Loucy (cell line): ENCODE measurements around the gene SUPT7L.

ENCODE experiments used
- H2AFZ ChIP-seq: fragments of 200-600 bp; sonication (generic); 2 replicates; pipeline ENCODE4 v1.6.0; 2016; ENCODE audit warnings: antibody characterized with exemption, mild to moderate bottlenecking, low read length, moderate library complexity
- H3F3A ChIP-seq: fragments of 200-600 bp; 2 replicates; pipeline ENCODE4 v1.6.0; 2016; ENCODE audit warnings: antibody characterized with exemption, low read depth, mild to moderate bottlenecking
- H3K27me3 ChIP-seq: fragments of 200-600 bp; sonication (generic); 2 replicates; pipeline ENCODE4 v1.6.1; 2014; ENCODE audit warnings: low read length, mild to moderate bottlenecking; ENCODE audit not compliant: insufficient read depth, poor library complexity, severe bottlenecking
- H3K36me3 ChIP-seq: fragments of 200-600 bp; sonication (generic); 2 replicates; pipeline ENCODE4 v1.6.1; 2016; ENCODE audit warnings: low read length; ENCODE audit not compliant: insufficient read depth
- H3K4me1 ChIP-seq: fragments of 200-600 bp; sonication (generic); 2 replicates; pipeline ENCODE4 v1.5.1; 2014; ENCODE audit warnings: low read length, mild to moderate bottlenecking; ENCODE audit not compliant: insufficient read depth, poor library complexity, severe bottlenecking
- H3K4me2 ChIP-seq: fragments of 200-600 bp; sonication (generic); 2 replicates; pipeline ENCODE4 v1.6.0; 2014; ENCODE audit warnings: antibody characterized with exemption, low read length, low read depth, mild to moderate bottlenecking; ENCODE audit not compliant: poor library complexity, severe bottlenecking
- H3K4me3 ChIP-seq: fragments of 200-600 bp; sonication (generic); 2 replicates; pipeline ENCODE4 v1.5.1; 2014; ENCODE audit warnings: low read length, mild to moderate bottlenecking, mixed read lengths; ENCODE audit not compliant: poor library complexity, severe bottlenecking
- H3K79me2 ChIP-seq: fragments of 200-600 bp; sonication (generic); 2 replicates; pipeline ENCODE4 v1.6.1; 2014; ENCODE audit warnings: low read length; ENCODE audit not compliant: insufficient read depth
- H3K9ac ChIP-seq: fragments of 200-600 bp; sonication (generic); 2 replicates; pipeline ENCODE4 v1.6.0; 2014; ENCODE audit warnings: mild to moderate bottlenecking, low read depth, low read length, moderate library complexity; ENCODE audit not compliant: poor library complexity, severe bottlenecking
- H3K9me2 ChIP-seq: fragments of 200-600 bp; sonication (generic); replicated peaks from 2 replicates; pipeline ENCODE4 v1.6.1; 2016; ENCODE audit warnings: low read depth, low read length, mixed read lengths
- H3K9me3 ChIP-seq: fragments of 200-600 bp; sonication (generic); 2 replicates; pipeline ENCODE4 v1.6.1; 2014; ENCODE audit warnings: mild to moderate bottlenecking, antibody characterized with exemption, low read length, low read depth; ENCODE audit not compliant: insufficient read depth
- H4K20me1 ChIP-seq: fragments of 200-600 bp; sonication (generic); 2 replicates; pipeline ENCODE4 v1.6.0; 2014; ENCODE audit warnings: antibody characterized with exemption, low read length, mild to moderate bottlenecking; ENCODE audit not compliant: insufficient read depth, poor library complexity, severe bottlenecking
- EZH2phosphoT487 ChIP-seq: fragments of 200-600 bp; IDR thresholded peaks from 2 replicates; pipeline ENCODE4 v1.6.1; 2018; ENCODE audit warnings: antibody characterized with exemption, mild to moderate bottlenecking, moderate library complexity, borderline replicate concordance
- TF ChIP-seq, protein P1 (sequence below): fragments of 200-600 bp; sonication (generic); conservative IDR thresholded peaks from 2 replicates; pipeline ENCODE4 v1.5.1; 2014; ENCODE audit warnings: mild to moderate bottlenecking, antibody characterized with exemption, low read length

SUPT7L gene

DNA sequence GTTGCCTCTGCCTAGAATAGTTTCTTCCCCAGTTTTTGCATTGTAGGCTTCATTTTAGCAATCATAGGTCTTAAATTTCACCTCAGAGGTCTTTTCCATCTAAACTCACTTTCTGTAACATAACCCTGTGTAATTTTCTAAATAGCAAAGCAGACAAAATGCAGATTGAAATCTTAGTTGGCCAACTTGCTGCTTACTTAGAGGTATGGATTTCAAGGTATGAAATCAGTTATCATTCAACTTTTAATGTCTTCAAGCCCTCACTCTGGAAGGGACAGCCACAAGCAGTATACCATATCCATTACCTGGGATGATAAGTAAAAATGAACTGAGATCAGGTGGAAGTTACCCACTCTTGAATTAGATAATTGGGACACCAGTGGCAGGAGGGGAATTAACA lies 38.5 kb downstream of the SUPT7L start:
- no peak overlapping the region for H3K4me3 ChIP-seq
- no peaks in the 10 kb centered on the region for H4K20me1 ChIP-seq
- no peaks in the 10 kb centered on the region for H3K27me3 ChIP-seq
- H3F3A ChIP-seq: no peaks in the 10 kb centered on the region
- peaks cover 11% of the 10 kb centered on the region for H3K79me2 ChIP-seq
- no peaks in the 10 kb centered on the region for H3K9me2 ChIP-seq
- H3K36me3 ChIP-seq: peaks cover 46% of the 10 kb centered on the region; the same call in 1 of the 2 replicates
- TF ChIP-seq EZH2phosphoT487: no peak
- TF ChIP-seq, protein P1, sequence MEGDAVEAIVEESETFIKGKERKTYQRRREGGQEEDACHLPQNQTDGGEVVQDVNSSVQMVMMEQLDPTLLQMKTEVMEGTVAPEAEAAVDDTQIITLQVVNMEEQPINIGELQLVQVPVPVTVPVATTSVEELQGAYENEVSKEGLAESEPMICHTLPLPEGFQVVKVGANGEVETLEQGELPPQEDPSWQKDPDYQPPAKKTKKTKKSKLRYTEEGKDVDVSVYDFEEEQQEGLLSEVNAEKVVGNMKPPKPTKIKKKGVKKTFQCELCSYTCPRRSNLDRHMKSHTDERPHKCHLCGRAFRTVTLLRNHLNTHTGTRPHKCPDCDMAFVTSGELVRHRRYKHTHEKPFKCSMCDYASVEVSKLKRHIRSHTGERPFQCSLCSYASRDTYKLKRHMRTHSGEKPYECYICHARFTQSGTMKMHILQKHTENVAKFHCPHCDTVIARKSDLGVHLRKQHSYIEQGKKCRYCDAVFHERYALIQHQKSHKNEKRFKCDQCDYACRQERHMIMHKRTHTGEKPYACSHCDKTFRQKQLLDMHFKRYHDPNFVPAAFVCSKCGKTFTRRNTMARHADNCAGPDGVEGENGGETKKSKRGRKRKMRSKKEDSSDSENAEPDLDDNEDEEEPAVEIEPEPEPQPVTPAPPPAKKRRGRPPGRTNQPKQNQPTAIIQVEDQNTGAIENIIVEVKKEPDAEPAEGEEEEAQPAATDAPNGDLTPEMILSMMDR: no peak
- H3K9ac ChIP-seq: no peak overlapping the region
- no peak overlapping the region for H3K4me2 ChIP-seq
- H3K4me1 ChIP-seq: peaks cover 7% of the 10 kb centered on the region
- H2AFZ ChIP-seq: no peak overlapping the region
- no peaks in the 10 kb centered on the region for H3K9me3 ChIP-seq

DNA sequence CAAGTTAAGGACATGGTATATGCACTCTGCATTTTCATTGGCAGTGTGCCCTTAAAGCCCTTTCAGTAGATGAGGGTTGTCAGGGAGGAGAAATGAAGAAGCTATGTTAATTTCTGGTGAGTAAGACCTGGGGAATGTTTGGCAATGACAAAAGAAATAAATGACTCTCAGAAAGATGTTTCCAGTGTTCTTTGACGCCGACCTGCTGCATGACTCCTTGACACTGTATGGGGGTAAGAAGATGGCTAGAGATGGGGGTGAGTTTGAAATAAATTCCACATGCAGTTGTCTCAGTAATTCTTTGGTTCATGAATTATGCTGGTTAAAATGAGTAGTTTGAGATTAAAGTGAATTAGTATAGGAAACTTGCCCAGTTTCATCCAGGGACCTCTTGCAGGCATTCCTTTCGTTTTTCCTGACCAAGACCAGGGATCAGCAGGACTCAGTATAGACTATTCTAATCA lies 40.5 kb downstream of the SUPT7L start:
- no peak overlapping the region for H3K9ac ChIP-seq
- no peaks in the 10 kb centered on the region for H3F3A ChIP-seq
- no peak overlapping the region for H2AFZ ChIP-seq
- H3K9me3 ChIP-seq: no peaks in the 10 kb centered on the region
- H3K27me3 ChIP-seq: no peaks in the 10 kb centered on the region
- H3K4me2 ChIP-seq: no peak overlapping the region
- no peaks in the 10 kb centered on the region for H3K79me2 ChIP-seq
- no peak overlapping the region for H3K4me3 ChIP-seq
- TF ChIP-seq, protein P1: no peak
- TF ChIP-seq EZH2phosphoT487: no peak
- H3K9me2 ChIP-seq: no peaks in the 10 kb centered on the region
- H3K36me3 ChIP-seq: peaks cover 62% of the 10 kb centered on the region; the same call in 1 of the 2 replicates
- no peaks in the 10 kb centered on the region for H4K20me1 ChIP-seq
- peaks cover under 1% of the 10 kb centered on the region for H3K4me1 ChIP-seq

DNA sequence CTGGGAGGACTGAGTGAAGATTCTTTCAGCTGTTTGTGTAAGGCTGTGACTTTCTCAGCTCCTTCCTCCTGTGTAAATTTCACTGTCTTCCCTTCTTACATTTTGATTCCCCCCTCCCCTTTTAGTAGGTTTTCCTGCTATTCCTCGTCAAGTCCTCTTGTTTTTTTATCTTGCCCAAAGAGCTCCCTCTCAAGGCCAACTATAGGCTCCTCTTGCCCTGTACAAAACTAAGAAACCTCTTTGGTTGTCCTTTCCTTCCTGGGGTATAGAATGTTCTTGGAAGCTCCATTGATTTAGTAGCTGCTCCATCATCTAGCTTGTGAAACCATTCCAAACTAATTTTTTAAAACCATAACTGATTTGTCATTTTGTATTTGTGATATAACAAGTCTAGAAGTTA lies 41.9 kb downstream of the SUPT7L start:
- TF ChIP-seq EZH2phosphoT487: no peak
- TF ChIP-seq, protein P1: no peak

More for the DNA sequence above, 41.9 kb downstream of the SUPT7L start:
- H3K9me2 ChIP-seq: no peaks in the 10 kb centered on the region
- H3F3A ChIP-seq: no peaks in the 10 kb centered on the region
- no peaks in the 10 kb centered on the region for H4K20me1 ChIP-seq
- no peak overlapping the region for H3K4me2 ChIP-seq
- H3K9me3 ChIP-seq: no peaks in the 10 kb centered on the region
- no peak overlapping the region for H2AFZ ChIP-seq
- peaks cover 76% of the 10 kb centered on the region; the same call in 1 of the 2 replicates for H3K36me3 ChIP-seq
- H3K4me1 ChIP-seq: no peaks in the 10 kb centered on the region
- H3K79me2 ChIP-seq: no peaks in the 10 kb centered on the region
- H3K4me3 ChIP-seq: no peak overlapping the region
- no peak overlapping the region for H3K9ac ChIP-seq
- no peaks in the 10 kb centered on the region for H3K27me3 ChIP-seq
